ENCODE measurements around the gene GALNTL6. TPM values are rescaled to one million over a fixed set of nuclear protein-coding genes. Genes with fewer than 3 reads are reported as not detected.

GALNTL6 gene
- total and polyA plus RNA-seq, 2 of the 4 experiments (the other 2 are of a cell fraction), result under 0.01 TPM; not detected in 1

DNA sequence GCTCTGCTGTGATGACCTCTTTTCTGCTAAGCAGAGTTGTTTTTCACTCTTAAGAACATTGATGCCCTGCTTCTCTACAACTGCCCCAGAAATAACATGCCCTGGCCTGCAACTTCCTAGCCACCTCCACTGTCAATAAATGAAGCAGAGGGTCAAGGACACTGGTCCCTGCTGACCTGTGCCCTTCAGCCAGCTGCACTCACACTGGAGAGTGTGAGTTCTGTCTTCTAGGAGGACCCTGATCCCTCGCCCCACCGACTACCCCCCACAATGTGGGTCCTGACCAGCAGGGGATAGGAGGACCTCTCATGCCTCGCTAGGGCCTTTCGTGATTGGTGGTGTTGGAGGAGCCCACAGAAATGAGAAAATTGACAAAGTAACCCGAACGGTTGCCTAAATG is 947.3 kb downstream of the GALNTL6 start:
- no peak overlapping the region for H2AFZ ChIP-seq (replicated peaks; ENCODE audit: low read length, poor library complexity)
- no peak for ATAC-seq (ENCODE audit: low read depth)
- in situ Hi-C loops (cut with MboI; ENCODE audit: low sequenced_read_pairs), result no loop called here
- H2BK5ac ChIP-seq (ENCODE audit: low read depth, low read length, poor library complexity, severe bottlenecking), result peak overlapping the region; percentile 34
- H2BK20ac ChIP-seq (ENCODE audit: low read depth, low read length), result 0 out of 2 replicates have a peak overlapping the region, but pooled peaks have one; percentile 34
- 0 out of 2 replicates have a peak, but pooled peaks cover 2% of the 10 kb centered on the region for H3K9me3 ChIP-seq (ENCODE audit: control insufficient read depth, insufficient read depth, low read length)
- no peak overlapping the region for H3K56ac ChIP-seq (ENCODE audit: extremely low read depth, insufficient read depth, low read length)
- peak overlapping the region; percentile 47; the same call in 1 of the 2 replicates for H4K91ac ChIP-seq (ENCODE audit: insufficient read depth, low read depth, low read length)
- no peaks in the 10 kb centered on the region for H3K79me1 ChIP-seq (ENCODE audit: low read depth in 1 of 2, low read length in 2 of 2)
- H3K27me3 ChIP-seq (ENCODE audit: control insufficient read depth, insufficient read depth, low read length), result no peaks in the 10 kb centered on the region
- H3K27ac ChIP-seq (ENCODE audit: insufficient read depth, low read length), result no peak overlapping the region
- no CpG with 5 or more reads among the region's 6 CpGs for WGBS, 2 experiments (ENCODE audit: extremely low coverage in 2 of 2, insufficient read length in 1 of 2)
- peaks cover 8% of the 10 kb centered on the region for H3K4me1 ChIP-seq (ENCODE audit: control insufficient read depth, insufficient read depth, low read length)
- intact Hi-C loops (cut with micrococcal nuclease), result no loop called here
- peaks cover 6% of the 10 kb centered on the region; the same call in 1 of the 2 replicates for H3K9me1 ChIP-seq (ENCODE audit: insufficient read depth, low read length)
- no TSS peak for BruUV-seq (replicated peaks)
- H4K8ac ChIP-seq (ENCODE audit: low read depth in 2 of 2, low read length in 2 of 2), result 0 out of 4 replicates have a peak overlapping the region, but pooled peaks of 1 of the 2 experiments have one; percentile 19
- no peak overlapping the region; the same call in 1 of the 2 replicates for H3K4ac ChIP-seq (ENCODE audit: low read depth, low read length)
- H2BK120ac ChIP-seq (ENCODE audit: low read depth, low read length), result peak overlapping the region; percentile 44
- no peak overlapping the region for H3K23ac ChIP-seq (ENCODE audit: low read depth, low read length)
- 0 out of 2 replicates have a peak overlapping the region, but pooled peaks have one; percentile 24 for H2AK5ac ChIP-seq (ENCODE audit: low read depth, low read length)
- no peaks in the 10 kb centered on the region for H3K36me3 ChIP-seq (ENCODE audit: control insufficient read depth, insufficient read depth, low read length)
- H2AK9ac ChIP-seq (replicated peaks; ENCODE audit: low read depth, low read length, poor library complexity), result no peak overlapping the region
- ChIA-PET POLR2A (ENCODE audit: unreplicated experiment) (no interaction called here), CTCF (no interaction called here)
- no peak overlapping the region for H2BK15ac ChIP-seq (ENCODE audit: low read depth, low read length)
- H3K4me3 ChIP-seq (ENCODE audit: insufficient read depth, low read depth, low read length), result no peak overlapping the region
- no peak for DNase-seq
- no peak overlapping the region for H3K14ac ChIP-seq (replicated peaks; ENCODE audit: low read depth, low read length)
- H3K4me2 ChIP-seq (ENCODE audit: low read depth, low read length), result no peak overlapping the region
- no peak overlapping the region for H3K9ac ChIP-seq (ENCODE audit: low read depth, low read length)
- dilution Hi-C loops (cut with HindIII; ENCODE audit: low sequenced_read_pairs, unreplicated experiment), result no loop called here
- H3K18ac ChIP-seq (ENCODE audit: low read depth, low read length), result peak overlapping the region; percentile 29; the same call in 1 of the 2 replicates
- H4K5ac ChIP-seq (ENCODE audit: low read depth, low read length), result no peak overlapping the region
- TF ChIP-seq RFX5 (IDR thresholded peaks at IDR 0.05; ENCODE audit: low read depth, low read length), result no peak
- no peak for TF ChIP-seq MXI1 (IDR thresholded peaks at IDR 0.05; ENCODE audit: borderline replicate concordance, low read depth, low read length)
- TF ChIP-seq MAZ (IDR thresholded peaks at IDR 0.05; ENCODE audit: borderline replicate concordance, low read depth, low read length), result no peak
- no peak for TF ChIP-seq FOS (IDR thresholded peaks at IDR 0.05; ENCODE audit: low read depth, low read length)
- TF ChIP-seq BHLHE40 (IDR thresholded peaks at IDR 0.05; ENCODE audit: low read depth, low read length), result no peak
- TF ChIP-seq, protein P1, sequence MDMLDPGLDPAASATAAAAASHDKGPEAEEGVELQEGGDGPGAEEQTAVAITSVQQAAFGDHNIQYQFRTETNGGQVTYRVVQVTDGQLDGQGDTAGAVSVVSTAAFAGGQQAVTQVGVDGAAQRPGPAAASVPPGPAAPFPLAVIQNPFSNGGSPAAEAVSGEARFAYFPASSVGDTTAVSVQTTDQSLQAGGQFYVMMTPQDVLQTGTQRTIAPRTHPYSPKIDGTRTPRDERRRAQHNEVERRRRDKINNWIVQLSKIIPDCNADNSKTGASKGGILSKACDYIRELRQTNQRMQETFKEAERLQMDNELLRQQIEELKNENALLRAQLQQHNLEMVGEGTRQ (IDR thresholded peaks at IDR 0.05; ENCODE audit: low read depth, low read length), result no peak
- no peak for TF ChIP-seq CEBPB (IDR thresholded peaks at IDR 0.05; ENCODE audit: low read depth, low read length)
- no peak for TF ChIP-seq RAD21 (IDR thresholded peaks at IDR 0.05; ENCODE audit: low read length)
- TF ChIP-seq, protein P2, sequence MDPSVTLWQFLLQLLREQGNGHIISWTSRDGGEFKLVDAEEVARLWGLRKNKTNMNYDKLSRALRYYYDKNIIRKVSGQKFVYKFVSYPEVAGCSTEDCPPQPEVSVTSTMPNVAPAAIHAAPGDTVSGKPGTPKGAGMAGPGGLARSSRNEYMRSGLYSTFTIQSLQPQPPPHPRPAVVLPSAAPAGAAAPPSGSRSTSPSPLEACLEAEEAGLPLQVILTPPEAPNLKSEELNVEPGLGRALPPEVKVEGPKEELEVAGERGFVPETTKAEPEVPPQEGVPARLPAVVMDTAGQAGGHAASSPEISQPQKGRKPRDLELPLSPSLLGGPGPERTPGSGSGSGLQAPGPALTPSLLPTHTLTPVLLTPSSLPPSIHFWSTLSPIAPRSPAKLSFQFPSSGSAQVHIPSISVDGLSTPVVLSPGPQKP (IDR thresholded peaks at IDR 0.05; ENCODE audit: borderline replicate concordance, low read depth, low read length), result no peak
- no peak for TF ChIP-seq CHD1 (IDR thresholded peaks at IDR 0.05; ENCODE audit: low read depth, low read length)
- TF ChIP-seq, protein P3, sequence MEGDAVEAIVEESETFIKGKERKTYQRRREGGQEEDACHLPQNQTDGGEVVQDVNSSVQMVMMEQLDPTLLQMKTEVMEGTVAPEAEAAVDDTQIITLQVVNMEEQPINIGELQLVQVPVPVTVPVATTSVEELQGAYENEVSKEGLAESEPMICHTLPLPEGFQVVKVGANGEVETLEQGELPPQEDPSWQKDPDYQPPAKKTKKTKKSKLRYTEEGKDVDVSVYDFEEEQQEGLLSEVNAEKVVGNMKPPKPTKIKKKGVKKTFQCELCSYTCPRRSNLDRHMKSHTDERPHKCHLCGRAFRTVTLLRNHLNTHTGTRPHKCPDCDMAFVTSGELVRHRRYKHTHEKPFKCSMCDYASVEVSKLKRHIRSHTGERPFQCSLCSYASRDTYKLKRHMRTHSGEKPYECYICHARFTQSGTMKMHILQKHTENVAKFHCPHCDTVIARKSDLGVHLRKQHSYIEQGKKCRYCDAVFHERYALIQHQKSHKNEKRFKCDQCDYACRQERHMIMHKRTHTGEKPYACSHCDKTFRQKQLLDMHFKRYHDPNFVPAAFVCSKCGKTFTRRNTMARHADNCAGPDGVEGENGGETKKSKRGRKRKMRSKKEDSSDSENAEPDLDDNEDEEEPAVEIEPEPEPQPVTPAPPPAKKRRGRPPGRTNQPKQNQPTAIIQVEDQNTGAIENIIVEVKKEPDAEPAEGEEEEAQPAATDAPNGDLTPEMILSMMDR (conservative IDR thresholded peaks at IDR 0.05; ENCODE audit: low read depth, low read length), result no peak
- TF ChIP-seq RCOR1 (IDR thresholded peaks at IDR 0.05; ENCODE audit: insufficient replicate concordance, low read length), result no peak
- TF ChIP-seq POLR2A (IDR thresholded peaks at IDR 0.05; ENCODE audit: low read depth, low read length), result no peak
- TF ChIP-seq SMC3 (IDR thresholded peaks at IDR 0.05; ENCODE audit: low read depth, low read length), result no peak
- no peak for TF ChIP-seq MAFK (IDR thresholded peaks at IDR 0.05; ENCODE audit: low read depth, low read length)
- TF ChIP-seq NFE2L2 (IDR thresholded peaks at IDR 0.05; ENCODE audit: low read depth, low read length), result no peak
- H4K20me1 ChIP-seq (ENCODE audit: insufficient read depth, low read length), result no peaks in the 10 kb centered on the region
